ENCODE measurements around the gene RASSF5.

RASSF5 gene

GRCh38 chr1:206490771-206491405 lies 16.4 kb upstream of the RASSF5 start:
- peaks cover 9% of the 10 kb centered on the region for H3K27me3 Mint-ChIP-seq (ENCODE audit: low read depth)
- peaks cover 3% of the 10 kb centered on the region for H3K36me3 Mint-ChIP-seq (ENCODE audit: low read depth)
- peak overlapping the region; percentile 50 to 87 (median 65) for H3K27ac Mint-ChIP-seq
- no peak for TF ChIP-seq CTCF (IDR thresholded peaks at IDR 0.05; ENCODE audit: unreplicated experiment in 3 of 3)
- peaks cover 36% of the 10 kb centered on the region for H3K4me1 Mint-ChIP-seq
- H3K9me3 Mint-ChIP-seq: no peaks in the 10 kb centered on the region
- peak overlapping the region in 1 of 3 experiments; percentile 20 for H3K4me3 Mint-ChIP-seq

GRCh38 chr1:206491616-206492015 lies 15.7 kb upstream of the RASSF5 start:
- Mint-ChIP-seq H3K9me3 (no peaks in the 10 kb centered on the region), H3K36me3 (ENCODE audit: low read depth) (peaks cover 3% of the 10 kb centered on the region), H3K27ac (peak overlapping the region in 1 of 3 experiments; percentile 87), H3K4me3 (no peak overlapping the region), H3K27me3 (ENCODE audit: low read depth) (peaks cover 9% of the 10 kb centered on the region), H3K4me1 (peaks cover 43% of the 10 kb centered on the region)
- TF ChIP-seq CTCF (IDR thresholded peaks at IDR 0.05; ENCODE audit: unreplicated experiment in 3 of 3): no peak

- TF ChIP-seq CTCF (IDR thresholded peaks at IDR 0.05; ENCODE audit: unreplicated experiment in 3 of 3): no peak
- Mint-ChIP-seq H3K27me3 (ENCODE audit: low read depth) (peaks cover 9% of the 10 kb centered on the region), H3K27ac (no peak overlapping the region), H3K36me3 (ENCODE audit: low read depth) (peaks cover 3% of the 10 kb centered on the region), H3K9me3 (no peaks in the 10 kb centered on the region), H3K4me3 (no peak overlapping the region), H3K4me1 (peaks cover 42% of the 10 kb centered on the region)
These were observed 14.7 kb upstream of the RASSF5 start for GRCh38 chr1:206492589-206492988.

- peaks cover 42% of the 10 kb centered on the region for H3K4me1 Mint-ChIP-seq
- H3K27ac Mint-ChIP-seq: no peak overlapping the region
- peaks cover 3% of the 10 kb centered on the region for H3K36me3 Mint-ChIP-seq (ENCODE audit: low read depth)
- H3K9me3 Mint-ChIP-seq: no peaks in the 10 kb centered on the region
- H3K27me3 Mint-ChIP-seq (ENCODE audit: low read depth): peaks cover 9% of the 10 kb centered on the region
- H3K4me3 Mint-ChIP-seq: no peak overlapping the region
- no peak for TF ChIP-seq CTCF (IDR thresholded peaks at IDR 0.05; ENCODE audit: unreplicated experiment in 3 of 3)
These were observed 14.1 kb upstream of the RASSF5 start for GRCh38 chr1:206493279-206493678.

- peaks cover 40% of the 10 kb centered on the region for H3K4me1 Mint-ChIP-seq
- peak overlapping the region in 1 of 3 experiments; percentile 32 for H3K4me3 Mint-ChIP-seq
- peaks cover 12% of the 10 kb centered on the region for H3K27me3 Mint-ChIP-seq (ENCODE audit: low read depth)
- H3K9me3 Mint-ChIP-seq: no peaks in the 10 kb centered on the region
- peaks cover 3% of the 10 kb centered on the region for H3K36me3 Mint-ChIP-seq (ENCODE audit: low read depth)
- peak overlapping the region; percentile 66 to 86 (median 75) for H3K27ac Mint-ChIP-seq
- no peak for TF ChIP-seq CTCF (IDR thresholded peaks at IDR 0.05; ENCODE audit: unreplicated experiment in 3 of 3)
These were observed 12.3 kb upstream of the RASSF5 start for GRCh38 chr1:206495011-206495461.

GRCh38 chr1:206495493-206496046 lies 11.8 kb upstream of the RASSF5 start:
- Mint-ChIP-seq H3K27ac (peak overlapping the region; percentile 69 to 86 (median 75)), H3K4me3 (no peak overlapping the region), H3K9me3 (no peaks in the 10 kb centered on the region), H3K27me3 (ENCODE audit: low read depth) (peaks cover 12% of the 10 kb centered on the region), H3K36me3 (ENCODE audit: low read depth) (peaks cover 3% of the 10 kb centered on the region), H3K4me1 (peaks cover 35% of the 10 kb centered on the region)
- no peak for TF ChIP-seq CTCF (IDR thresholded peaks at IDR 0.05; ENCODE audit: unreplicated experiment in 3 of 3)
